Measurements from ENCODE around the gene EYA2.

DNA sequence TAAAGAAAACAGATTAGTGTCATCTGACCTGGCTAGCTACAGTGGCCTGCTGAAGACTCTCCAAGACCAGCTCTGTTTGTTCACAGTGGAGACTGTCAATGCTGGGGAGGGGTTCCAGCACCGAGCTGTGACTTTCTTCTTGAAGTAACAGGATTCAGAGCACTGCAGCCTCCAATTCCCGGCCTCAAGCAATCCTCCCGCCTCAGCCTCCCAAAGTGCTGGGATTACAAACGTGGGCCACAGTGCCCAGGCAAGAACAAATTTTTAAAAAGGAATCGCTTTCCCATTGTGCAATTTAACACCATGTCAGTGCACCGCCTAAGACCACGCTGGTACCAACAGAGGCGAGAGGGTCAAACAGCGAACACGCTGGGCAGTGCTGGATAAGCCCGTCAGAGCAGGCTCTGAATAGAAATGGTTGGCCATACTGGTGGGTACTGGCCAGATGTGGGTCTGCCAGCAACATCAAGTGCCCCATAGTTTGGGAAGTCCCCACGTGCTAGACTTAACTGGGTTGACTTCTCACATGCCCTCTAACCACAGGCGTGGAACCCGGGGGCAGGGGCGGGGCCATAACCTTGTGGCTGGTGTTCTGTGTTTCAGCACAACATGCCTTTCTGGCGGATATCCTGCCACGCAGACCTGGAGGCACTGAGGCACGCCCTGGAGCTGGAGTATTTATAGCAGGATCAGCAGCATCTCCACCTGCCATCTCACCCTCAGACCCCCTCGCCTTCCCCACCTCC lies 293.0 kb downstream of the EYA2 start:
- TF ChIP-seq, protein P1, sequence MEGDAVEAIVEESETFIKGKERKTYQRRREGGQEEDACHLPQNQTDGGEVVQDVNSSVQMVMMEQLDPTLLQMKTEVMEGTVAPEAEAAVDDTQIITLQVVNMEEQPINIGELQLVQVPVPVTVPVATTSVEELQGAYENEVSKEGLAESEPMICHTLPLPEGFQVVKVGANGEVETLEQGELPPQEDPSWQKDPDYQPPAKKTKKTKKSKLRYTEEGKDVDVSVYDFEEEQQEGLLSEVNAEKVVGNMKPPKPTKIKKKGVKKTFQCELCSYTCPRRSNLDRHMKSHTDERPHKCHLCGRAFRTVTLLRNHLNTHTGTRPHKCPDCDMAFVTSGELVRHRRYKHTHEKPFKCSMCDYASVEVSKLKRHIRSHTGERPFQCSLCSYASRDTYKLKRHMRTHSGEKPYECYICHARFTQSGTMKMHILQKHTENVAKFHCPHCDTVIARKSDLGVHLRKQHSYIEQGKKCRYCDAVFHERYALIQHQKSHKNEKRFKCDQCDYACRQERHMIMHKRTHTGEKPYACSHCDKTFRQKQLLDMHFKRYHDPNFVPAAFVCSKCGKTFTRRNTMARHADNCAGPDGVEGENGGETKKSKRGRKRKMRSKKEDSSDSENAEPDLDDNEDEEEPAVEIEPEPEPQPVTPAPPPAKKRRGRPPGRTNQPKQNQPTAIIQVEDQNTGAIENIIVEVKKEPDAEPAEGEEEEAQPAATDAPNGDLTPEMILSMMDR (IDR thresholded peaks at IDR 0.05 in 4 of 5, conservative IDR thresholded peaks at IDR 0.05 in 1 of 5), result no peak
- no peak for TF ChIP-seq POLR2A (IDR thresholded peaks at IDR 0.05)
